GM21381 (cell line): ENCODE results near the gene SENP5.

Experiments used
- ATAC-seq: cut with Tn5 transposase; IDR thresholded peaks from one replicate; pipeline ENCODE4 v1.9.1; 2021; ENCODE audit warnings: mild to moderate bottlenecking, moderate library complexity; ENCODE audit not compliant: unreplicated experiment

The SENP5 gene

DNA sequence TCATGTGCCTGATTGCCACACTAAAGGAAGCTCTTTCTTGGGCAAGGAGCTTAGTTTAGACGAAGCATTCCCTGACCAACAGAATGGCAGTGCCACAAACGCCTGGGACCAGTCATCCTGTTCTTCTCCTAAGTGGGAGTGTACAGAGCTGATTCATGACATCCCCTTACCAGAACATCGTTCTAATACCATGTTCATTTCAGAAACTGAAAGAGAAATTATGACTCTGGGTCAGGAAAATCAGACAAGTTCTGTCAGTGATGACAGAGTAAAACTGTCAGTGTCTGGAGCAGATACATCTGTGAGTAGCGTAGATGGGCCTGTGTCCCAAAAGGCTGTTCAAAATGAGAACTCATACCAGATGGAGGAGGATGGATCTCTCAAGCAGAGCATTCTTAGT, 18.4 kb downstream of the SENP5 start:
- no peak for ATAC-seq

DNA sequence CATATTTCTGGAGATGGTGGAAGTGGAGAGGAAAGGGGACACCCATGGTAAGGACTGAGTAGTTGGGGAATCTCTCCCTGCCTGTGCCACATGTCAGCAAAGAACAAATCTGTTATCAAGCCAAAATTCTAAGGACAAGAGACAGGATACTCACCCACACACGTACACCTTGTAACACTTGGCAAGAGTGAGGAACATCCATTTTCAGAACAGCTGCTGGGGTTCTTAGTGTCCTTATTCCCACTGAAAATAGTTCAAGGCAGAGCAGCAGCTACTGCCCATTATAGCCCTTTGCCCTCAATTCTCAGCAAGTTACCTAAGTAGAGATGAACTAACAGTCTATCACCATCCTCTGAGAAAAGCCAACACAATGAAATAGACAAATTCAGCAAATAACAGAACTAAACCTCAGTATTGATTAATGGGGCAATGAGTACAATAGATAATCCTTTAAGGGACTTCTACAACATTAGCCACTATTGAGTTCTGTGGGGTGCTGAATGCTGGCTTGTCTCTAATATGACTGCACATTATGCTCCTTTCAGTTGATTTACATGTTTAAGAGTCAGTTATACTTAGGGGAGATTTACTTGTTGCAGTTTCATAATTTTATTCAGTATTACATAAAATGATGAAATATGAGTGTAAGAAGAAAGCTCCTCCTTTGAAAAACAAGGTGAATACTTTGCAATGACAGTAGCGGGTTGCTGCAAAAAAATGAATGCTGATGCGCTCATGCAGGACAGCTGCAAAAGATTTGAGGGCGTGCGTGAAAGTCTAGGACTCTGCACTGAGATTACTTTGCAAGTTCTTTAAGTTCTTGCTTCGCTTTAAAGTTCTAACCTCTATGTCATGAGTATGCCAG, 22.4 kb downstream of the SENP5 start:
- no peak for ATAC-seq

DNA sequence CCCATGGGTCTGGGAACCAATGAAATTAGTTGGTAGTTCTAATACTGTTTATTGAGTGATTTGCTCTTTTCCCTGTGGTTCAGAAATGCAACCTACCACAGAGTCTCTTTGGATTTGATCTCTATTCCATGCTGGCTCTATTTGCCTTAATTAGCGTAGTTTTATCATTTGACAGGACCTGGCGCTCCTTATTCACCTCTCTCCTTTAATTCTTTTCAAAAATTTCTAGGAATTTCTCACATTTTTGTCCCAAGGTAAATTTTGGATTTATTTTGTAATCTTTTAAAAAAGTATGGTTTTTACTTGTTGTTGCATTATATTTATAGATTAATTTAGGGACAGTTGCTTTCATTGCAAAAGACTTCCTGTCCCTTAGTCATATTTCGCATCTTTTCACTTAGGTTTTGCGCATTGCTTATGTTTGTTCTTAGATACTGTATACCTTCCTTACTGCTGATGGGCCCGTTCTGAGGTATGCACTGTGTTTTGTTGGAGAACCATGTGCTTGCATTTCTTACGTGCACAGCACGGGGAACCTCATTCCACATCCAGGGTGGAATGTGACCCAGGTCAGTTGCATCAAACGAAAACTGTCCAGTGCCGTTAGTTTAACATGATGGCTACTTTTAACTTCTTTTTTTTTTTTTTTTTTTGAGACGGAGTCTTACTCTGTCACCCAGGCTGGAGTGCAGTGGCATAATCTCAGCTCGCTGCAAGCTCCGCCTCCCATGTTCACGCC, 27.0 kb downstream of the SENP5 start:
- no peak for ATAC-seq

DNA sequence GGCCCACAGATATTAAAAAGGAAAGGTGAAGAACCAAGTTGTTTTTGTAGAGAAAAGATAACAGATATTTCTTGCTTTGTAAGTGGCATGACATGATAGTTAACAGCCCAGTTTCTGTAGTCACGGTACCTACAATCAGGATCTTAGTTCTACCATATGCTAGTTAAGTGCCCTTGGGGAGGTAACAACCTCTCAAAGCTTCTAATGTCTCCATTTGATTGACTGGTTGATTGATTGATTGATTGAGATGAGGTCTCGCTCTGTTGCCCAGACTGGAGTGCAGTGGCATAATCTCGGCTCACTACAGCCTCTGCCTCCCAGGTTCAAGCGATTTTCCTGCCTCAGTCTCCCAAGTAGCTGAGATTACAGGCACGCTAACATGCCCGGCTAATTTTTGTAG, 28.5 kb downstream of the SENP5 start:
- no peak for ATAC-seq

DNA sequence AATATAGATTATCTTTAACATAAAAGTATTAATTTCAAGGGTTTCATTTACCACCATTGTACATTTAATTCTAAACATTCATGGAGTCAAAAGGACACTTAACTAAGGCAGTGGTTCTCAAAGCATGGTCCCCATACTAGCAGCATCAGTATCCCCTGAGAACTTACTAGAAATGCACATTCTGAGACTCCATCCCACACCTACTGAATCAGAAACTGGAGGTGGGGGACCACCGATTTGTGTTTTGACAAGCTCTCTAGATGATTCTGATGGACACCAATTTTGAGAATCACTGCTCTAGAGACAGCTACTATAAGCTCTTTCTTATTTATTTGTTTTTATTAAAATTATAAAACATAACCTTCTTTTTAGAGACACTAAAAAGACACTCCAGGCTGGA, 34.0 kb downstream of the SENP5 start:
- no peak for ATAC-seq

DNA sequence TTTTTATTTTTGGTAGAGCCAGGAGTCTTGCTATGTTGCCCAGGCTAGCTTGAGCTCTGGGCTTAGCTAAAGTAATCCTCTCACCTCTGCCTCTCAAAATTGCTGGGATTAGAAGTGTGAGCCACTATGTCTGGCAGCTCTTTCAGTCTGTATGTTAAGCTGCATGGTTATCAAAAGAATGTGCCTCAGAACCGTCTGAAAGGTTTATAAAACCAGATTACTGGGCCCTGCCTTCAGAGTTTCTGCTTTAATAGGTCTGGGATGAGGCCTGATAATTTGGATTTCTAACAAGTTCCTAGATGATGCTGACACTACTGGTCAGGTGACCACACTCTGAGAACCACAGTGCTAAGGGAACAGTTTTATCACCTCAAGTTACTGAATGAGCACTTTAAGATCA, 34.6 kb downstream of the SENP5 start:
- no peak for ATAC-seq

DNA sequence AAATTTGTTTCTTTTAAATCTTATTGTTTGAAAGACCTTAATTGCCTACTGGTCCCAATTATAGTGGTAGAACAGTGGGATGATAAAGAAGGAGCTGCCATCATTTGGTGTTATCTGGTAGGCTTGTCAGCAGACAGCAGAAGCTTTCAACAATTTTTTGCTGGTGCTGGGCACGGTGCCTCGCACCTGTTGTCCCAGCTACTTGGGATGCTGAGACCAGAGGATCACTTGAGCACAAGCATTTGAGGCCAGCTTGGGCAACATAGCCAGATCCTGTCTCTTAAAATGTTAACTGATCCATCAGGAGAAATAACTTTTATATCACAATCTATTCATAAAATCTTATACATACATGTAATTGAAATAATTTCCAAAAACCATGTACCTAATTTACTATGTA, 36.0 kb downstream of the SENP5 start:
- ATAC-seq, result no peak

DNA sequence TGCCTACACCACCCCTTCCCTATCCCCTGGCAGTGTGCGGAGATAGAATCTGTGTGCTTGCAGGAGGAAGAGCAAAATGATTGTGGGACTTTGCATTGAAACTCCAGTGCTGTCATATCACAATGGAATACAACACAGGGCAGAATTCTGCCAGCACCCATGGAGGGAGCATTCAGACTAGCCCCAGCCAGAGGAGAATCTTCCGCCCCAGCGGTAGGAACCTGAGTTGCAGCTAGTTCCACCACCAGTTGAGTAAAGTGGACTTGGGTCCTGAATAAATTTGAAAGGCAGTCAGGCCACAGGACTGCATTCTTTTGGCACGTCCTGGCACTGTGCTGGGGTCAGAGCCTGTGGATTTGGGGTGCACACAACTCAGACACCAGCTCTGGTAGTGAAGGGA, 47.1 kb downstream of the SENP5 start:
- no peak for ATAC-seq

DNA sequence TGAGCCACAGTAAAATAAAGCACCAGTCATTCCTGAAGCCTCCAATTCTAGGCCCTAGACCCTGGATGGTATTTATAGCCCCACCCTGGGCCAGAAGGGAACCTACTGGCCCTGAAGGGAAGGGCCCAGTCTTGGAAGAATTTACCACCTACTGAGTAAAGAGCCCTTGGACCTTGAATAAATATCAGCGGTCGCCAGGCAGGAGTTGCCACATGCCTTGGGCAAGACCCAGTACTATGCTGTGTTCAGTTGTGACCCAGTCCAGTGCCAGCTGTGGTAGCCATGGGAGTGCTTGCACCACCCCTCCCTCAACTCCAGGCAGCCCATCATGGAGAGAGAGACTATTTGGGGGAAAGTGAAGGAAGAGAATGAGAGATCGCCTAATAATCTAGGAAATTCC, 47.7 kb downstream of the SENP5 start:
- ATAC-seq, result no peak

DNA sequence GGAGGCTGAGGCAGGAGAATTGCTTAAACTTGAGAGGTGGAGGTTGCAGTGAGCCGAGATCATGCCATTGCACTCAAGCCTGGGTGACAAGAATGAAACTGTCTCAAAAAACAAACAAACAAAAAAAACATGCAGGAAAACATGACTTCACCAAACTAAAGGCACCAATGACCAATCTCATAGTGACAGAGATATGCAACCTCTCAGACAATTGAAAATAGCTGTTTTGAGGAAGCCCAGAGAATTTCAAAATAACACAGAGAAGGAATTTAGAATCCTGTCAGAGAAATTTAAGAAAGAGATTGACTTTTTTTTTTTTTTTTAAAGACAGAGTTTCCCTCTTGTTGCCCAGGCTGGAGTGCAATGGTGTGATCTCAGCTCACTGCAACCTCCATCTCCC, 48.5 kb downstream of the SENP5 start:
- no peak for ATAC-seq

DNA sequence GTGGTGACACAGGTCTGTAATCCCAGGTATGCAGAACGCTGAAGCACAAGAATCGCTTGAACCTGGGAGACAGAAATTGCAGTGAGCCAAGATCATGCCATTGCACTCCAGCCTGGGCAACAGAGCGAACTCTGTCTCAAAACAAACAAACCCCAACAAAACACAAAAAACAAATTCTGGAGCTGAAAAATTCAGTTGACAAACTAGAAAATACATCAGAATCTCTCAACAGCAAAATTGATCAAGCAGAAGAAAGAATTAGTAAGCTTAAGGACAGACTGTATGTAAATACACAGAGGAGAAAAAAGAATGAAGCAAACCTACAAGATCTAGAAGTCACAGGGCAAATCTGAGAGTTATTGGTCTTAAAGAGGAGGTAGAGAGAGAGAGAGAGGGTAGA, 49.3 kb downstream of the SENP5 start:
- ATAC-seq, result no peak

DNA sequence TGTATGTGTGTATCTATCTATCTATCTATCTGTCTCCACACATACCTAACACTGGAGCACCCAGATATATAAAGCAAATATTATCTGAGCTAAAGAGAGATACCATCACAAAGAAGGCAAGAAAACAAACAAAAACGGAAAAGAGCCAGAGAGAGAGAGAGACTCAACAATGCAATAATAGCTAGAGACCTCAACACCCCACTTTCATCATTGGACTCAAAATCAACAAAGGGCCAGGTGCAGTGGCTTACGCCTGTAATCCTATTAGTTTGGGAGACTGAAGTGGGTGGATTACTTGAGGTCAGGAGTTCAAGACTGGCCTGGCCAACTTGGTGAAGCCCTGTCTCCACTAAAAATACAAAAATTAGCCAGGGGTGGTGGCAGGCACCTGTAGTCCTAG, 51.2 kb downstream of the SENP5 start:
- ATAC-seq, result no peak

DNA sequence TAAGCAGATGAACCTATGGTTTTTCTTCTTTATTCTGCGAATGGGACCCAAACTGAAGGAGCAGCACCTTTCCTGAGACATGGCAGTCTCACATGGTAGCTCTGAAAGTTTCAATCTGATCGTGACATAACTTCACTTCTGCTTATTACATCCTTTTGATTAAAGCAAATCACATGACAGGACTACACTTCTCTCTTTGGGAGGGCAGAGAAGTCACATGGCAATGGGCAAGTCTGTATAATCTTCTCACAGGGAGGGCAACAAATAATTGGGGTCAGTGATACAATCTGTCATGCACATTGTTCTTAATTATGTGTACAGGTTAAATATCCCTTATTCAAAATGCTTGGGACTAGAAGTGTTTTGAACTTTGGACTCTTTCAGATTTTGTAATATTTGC, 53.0 kb downstream of the SENP5 start:
- no peak for ATAC-seq

DNA sequence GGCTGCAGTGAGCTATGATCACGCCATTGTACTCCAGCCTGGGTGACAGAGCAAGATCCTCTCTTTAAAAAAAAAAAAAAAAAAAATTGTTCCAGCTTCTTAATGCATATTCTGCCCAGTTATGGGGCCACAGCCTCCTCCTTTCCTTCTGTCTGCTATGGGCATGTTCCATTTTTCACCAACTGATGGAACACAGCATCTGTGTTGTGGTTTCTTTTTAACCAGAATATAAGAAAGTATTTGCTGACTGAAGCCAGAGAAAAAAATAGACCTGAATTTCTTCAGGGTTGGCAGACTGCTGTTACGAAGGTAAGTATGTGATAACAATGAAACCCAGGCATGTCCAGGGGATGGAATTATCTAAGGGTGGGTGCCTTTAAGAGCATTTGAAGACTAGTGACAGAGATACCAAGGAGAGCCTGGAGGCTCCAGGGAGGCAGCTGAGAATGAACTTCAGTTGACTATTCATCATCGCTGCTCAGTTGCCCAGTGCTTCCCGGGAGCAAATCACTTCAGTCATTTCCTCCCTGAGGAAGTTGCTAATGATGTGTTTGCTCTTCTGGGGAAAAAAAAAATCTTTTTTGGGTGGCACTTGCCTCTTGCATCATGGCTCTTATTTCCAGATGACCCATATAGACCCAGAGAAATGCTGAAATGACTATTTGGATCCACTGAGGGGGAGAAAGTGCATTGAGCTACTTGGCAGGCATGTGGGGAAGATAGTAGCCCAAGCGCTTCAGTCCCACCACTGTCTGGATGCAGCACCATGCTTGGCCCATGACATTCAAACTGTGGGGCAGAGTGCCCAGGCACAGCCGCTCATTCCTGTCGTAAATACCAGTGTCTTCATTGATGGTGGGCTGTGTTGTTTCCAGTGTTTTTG, 60.1 kb downstream of the SENP5 start:
- no peak for ATAC-seq

DNA sequence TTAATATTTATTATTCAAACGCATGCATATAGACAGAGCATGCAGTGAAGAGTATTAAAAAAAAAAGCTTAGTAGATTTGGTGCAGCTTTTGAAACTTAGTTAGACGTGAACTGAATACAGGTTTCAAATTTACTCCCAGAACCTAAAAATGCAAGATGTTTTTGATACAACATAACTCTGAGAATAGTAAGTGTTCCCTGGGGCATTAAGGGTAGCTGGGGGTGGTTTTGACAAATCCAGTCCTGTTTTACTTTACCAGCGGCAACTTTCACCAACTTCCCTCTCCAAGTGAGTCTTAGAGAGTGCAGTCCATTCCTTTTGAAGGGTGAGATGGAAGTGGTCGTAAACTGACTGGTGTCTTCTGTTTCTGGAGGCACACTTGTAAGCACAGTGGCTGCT, 63.4 kb downstream of the SENP5 start:
- ATAC-seq, result no peak

DNA sequence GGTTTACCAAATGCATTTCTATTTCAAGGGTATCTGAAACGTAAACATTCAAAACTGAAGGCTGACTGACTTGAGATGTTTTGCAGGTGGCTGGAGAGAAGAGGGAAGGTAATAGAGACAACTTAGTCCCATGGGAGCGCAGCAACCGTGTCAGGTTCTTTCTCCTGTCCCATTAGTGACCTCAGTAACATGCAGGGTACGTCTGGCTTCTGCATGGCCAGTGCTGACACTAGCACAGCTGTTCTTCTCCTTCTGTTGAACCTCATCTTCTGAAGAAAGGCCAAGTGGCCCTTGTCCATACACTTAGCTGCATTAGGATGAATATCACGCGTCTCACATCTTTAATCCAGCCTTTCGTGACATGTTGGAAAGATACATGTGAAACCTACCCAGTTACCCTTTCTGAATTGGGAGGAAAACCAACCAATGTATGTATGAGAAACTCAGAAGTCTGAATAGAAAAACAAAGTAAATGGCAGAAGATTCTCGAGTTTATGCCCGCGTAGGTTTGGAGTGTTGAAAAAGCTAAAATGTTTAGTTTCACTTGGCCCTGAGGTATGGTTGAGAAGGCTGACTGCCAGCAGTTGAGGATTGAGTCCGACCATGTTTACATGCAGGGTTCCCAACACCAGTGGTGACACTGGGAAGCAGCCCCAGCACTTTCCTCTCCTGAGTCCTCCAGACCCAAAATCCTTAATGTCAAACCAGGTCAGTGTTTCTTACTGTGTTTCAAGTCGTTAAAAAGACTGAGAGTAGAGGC, 64.3 kb downstream of the SENP5 start:
- no peak for ATAC-seq

DNA sequence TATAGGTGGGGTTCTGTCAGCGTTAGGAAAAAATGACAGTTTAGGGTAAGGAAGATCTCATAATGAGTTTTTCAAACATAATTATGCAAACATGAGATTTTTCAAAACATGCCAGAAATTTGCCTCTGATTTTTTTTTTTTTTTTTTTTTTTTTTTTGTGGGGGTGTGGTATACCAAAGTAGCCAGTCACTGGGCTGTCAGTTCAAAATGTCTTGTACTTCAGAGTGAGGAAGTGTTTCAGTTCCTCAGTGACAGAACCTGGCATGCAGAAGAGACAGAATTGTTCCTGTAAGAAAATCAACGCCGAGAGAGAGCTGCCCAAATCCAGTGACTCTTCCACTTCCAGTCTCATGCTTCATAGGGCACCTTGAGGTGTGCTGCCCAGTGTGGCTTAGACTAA, 64.9 kb downstream of the SENP5 start:
- no peak for ATAC-seq

DNA sequence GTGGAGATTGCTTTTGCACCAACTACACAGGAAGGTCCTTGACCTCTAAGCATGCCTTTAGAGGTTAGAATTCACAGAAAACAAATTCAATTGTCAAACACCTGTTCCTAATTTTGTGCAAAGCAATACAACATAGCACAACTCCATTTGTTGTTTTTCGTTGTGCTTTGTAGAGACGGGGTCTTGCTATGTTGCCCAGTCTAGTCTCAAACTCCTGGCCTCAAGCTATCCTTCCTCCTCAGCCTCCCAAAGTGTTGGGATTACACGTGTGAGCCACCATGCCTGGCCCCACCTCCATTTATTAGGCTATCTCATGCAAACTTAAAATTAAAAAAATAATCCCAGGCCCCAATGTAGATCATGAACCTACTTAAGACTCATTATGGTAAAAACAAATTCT, 68.6 kb downstream of the SENP5 start:
- ATAC-seq, result no peak

DNA sequence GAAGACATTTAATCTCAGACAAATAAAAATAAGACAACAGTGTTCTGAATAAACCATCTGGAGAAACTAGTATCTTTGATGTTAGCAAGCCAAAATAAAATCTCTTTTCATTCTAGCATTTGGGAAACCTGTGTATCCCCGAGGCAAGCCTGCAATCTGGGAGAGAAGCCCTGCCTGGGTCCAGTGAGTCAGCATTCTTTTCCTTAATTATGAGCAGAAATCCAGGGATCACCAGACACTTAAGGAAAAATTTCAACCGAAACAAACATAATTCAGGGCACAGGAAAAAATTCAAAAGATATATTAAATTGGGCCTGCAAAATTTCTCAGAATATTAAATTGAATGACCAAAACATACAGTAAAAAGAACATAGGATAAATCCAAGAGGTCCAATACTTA, 70.4 kb downstream of the SENP5 start:
- ATAC-seq, result no peak

DNA sequence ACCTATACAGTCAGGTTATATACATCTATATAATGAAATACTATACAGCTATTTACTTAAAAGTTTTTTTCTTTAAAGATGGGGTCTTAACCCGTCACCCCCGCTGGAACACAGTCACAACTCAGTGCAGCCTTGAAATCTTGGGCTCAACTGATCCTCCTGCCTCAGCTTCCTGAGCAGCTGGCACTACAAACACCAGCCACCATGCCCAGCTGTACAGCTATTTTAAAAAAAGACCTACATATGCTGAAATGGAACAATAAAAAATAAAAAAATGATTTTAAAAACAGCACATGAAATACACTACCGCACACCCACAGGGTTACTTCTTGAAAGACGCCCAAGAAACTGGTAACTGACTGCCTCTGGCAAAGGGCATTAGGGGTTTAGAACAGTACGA, 70.9 kb downstream of the SENP5 start:
- no peak for ATAC-seq

DNA sequence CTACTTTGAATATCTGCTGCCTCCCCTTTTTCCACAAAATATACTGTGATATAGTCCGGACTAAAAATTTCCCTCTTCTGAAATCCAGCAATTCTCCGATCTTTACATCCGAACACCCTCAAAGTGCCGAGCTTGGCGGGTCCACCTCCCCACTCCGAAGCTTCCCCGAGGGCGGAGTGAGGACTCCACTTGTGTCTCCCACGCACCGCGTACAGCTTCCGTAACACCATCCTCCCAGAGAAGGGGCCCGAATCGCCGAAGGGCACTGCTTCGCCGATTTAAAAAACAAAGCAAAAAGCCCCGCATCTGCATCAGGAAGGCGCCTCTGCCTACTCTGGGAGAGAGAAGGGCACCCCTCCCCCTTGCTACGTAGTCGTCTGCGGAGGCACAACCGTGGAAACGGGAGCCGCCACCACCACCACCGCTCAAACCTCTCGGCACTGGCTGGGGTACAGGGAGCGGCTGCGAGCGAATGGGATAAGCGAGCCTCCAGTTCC, 74.1 kb downstream of the SENP5 start:
- peak; percentile 29 for ATAC-seq
